ENCODE results near the gene ELF3.

DNA sequence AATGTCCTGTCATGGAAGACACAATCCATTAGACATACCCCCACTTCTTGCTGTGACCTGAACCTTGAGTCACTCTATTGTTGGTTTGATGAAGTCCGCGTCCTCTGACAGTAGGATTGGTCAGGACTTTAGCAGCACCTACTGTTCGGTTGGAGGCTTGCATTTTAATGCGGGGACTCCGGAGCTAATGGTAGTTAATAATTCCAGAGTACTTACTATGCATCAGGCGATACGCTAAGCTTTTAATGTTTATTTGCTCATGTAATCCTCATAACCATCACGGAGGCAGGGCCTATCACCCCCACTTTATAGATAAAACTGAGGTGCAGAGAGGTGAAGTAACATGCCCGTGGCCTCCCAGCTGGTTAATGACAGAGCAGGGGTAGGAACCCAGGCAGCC is 7.9 kb upstream of the ELF3 start:
- TF ChIP-seq CTCF (IDR thresholded peaks at IDR 0.05) (no peak), POLR2A (IDR thresholded peaks at IDR 0.05) (no peak)

Measured in adrenal gland (tissue), 5 donors.